OCI-LY3 (cell line): Measurements from ENCODE around the gene FAM25G.
"Not testable (repeated sequence)": the region's sequence is repeated elsewhere in the genome, so short reads cannot be mapped to it uniquely, and the experiment has no call there.

Experiments used
- H2AFZ ChIP-seq: fragments of 200-600, 300-600 bp; shearing (Covaris generic); 2 replicates; pipeline ENCODE4 v1.6.0; 2014; ENCODE audit warnings: antibody characterized with exemption, low read depth, low read length
- H3K27ac ChIP-seq: fragments of 200-600, 300-600 bp; sonication (generic); 2 replicates; pipeline ENCODE4 v1.5.1; 2014; ENCODE audit warnings: mild to moderate bottlenecking, low read length, moderate library complexity, mixed read lengths
- H3K27me3 ChIP-seq: fragments of 200-600, 300-600 bp; sonication (generic); 2 replicates; pipeline ENCODE4 v1.6.1; 2014; ENCODE audit warnings: low read depth, low read length, mixed read lengths
- H3K36me3 ChIP-seq: fragments of 200-600, 300-600 bp; sonication (generic); replicated peaks from 2 replicates; pipeline ENCODE3; 2014; ENCODE audit warnings: low read depth, low read length, mixed read lengths
- H3K4me1 ChIP-seq: fragments of 300-600, 200-600 bp; sonication (generic); 2 replicates; pipeline ENCODE4 v1.6.1; 2014; ENCODE audit warnings: low read length, mixed read lengths
- H3K4me2 ChIP-seq: fragments of 200-600, 300-600 bp; sonication (generic); 2 replicates; pipeline ENCODE4 v1.6.1; 2014; ENCODE audit warnings: low read length, mixed read lengths
- H3K4me3 ChIP-seq: fragments of 300-600, 200-600 bp; sonication (generic); 2 replicates; pipeline ENCODE4 v1.5.1; 2014; ENCODE audit warnings: antibody characterized with exemption, mild to moderate bottlenecking, low read length, moderate library complexity
- H3K79me2 ChIP-seq: fragments of 300-600, 200-600 bp; shearing (Covaris generic); 2 replicates; pipeline ENCODE4 v1.6.1; 2014; ENCODE audit warnings: mild to moderate bottlenecking, low read length, mixed read lengths
- H3K9ac ChIP-seq: fragments of 300-600, 200-600 bp; shearing (Covaris generic); 2 replicates; pipeline ENCODE4 v1.6.0; 2014; ENCODE audit warnings: mild to moderate bottlenecking, low read length, moderate library complexity
- H3K9me3 ChIP-seq: fragments of 200-600, 300-600 bp; shearing (Covaris generic); 2 replicates; pipeline ENCODE4 v1.6.1; 2014; ENCODE audit warnings: low read length, mixed read lengths; ENCODE audit not compliant: insufficient read depth
- H4K20me1 ChIP-seq: fragments of 200-600, 300-600 bp; sonication (generic); 2 replicates; pipeline ENCODE4 v1.6.1; 2016; ENCODE audit warnings: low read length, mixed read lengths; ENCODE audit not compliant: insufficient read depth

FAM25G gene

GRCh38 chr10:47491600-47491999 lies at the start of gene FAM25G:
Gene FAM25G, minus strand, starts transcription at chr10:47491700. Its CDS starts 26 bp downstream, at chr10:47491674.
- H3K79me2 ChIP-seq, H3K4me3 ChIP-seq, H3K36me3 ChIP-seq: not testable (repeated sequence)

GRCh38 chr10:47536430-47536829 lies 44.9 kb upstream of the FAM25G start:
- not testable (repeated sequence) for H3K9me3 ChIP-seq, H2AFZ ChIP-seq, H3K4me2 ChIP-seq, H3K9ac ChIP-seq, H3K4me1 ChIP-seq, H3K27ac ChIP-seq, H3K4me3 ChIP-seq, H4K20me1 ChIP-seq, H3K36me3 ChIP-seq, H3K27me3 ChIP-seq, H3K79me2 ChIP-seq

More at GRCh38 chr10:47491600-47491999, at the start of gene FAM25G:
- not testable (repeated sequence) for H4K20me1 ChIP-seq, H3K27me3 ChIP-seq, H3K9ac ChIP-seq, H3K4me1 ChIP-seq, H3K27ac ChIP-seq, H2AFZ ChIP-seq, H3K4me2 ChIP-seq, H3K9me3 ChIP-seq

- H4K20me1 ChIP-seq, H3K9me3 ChIP-seq, H3K79me2 ChIP-seq, H3K27me3 ChIP-seq, H2AFZ ChIP-seq, H3K4me1 ChIP-seq, H3K9ac ChIP-seq, H3K36me3 ChIP-seq, H3K4me2 ChIP-seq, H3K4me3 ChIP-seq, H3K27ac ChIP-seq: not testable (repeated sequence)
Measured at GRCh38 chr10:47523475-47523874, 32.0 kb upstream of the FAM25G start, which contains the start of gene AGAP9. Gene AGAP9, minus strand, starts transcription at chr10:47523638. Its CDS starts 112 bp downstream, at chr10:47523526.

- H3K9ac ChIP-seq, H3K9me3 ChIP-seq, H3K27me3 ChIP-seq, H3K4me3 ChIP-seq, H3K36me3 ChIP-seq, H4K20me1 ChIP-seq, H3K4me2 ChIP-seq, H2AFZ ChIP-seq, H3K79me2 ChIP-seq, H3K27ac ChIP-seq, H3K4me1 ChIP-seq: not testable (repeated sequence)
Measured at GRCh38 chr10:47502313-47502712, 10.8 kb upstream of the FAM25G start.

GRCh38 chr10:47494226-47494625 lies 2.7 kb upstream of the FAM25G start:
- not testable (repeated sequence) for H3K79me2 ChIP-seq

GRCh38 chr10:47489630-47490029 lies 1.9 kb downstream of the FAM25G start:
- not testable (repeated sequence) for H4K20me1 ChIP-seq, H3K9me3 ChIP-seq, H3K4me2 ChIP-seq, H2AFZ ChIP-seq, H3K9ac ChIP-seq, H3K79me2 ChIP-seq, H3K4me3 ChIP-seq, H3K27me3 ChIP-seq, H3K4me1 ChIP-seq, H3K27ac ChIP-seq, H3K36me3 ChIP-seq

More at GRCh38 chr10:47494226-47494625, 2.7 kb upstream of the FAM25G start:
- H3K36me3 ChIP-seq, H3K27me3 ChIP-seq, H3K4me3 ChIP-seq, H3K4me1 ChIP-seq, H3K9ac ChIP-seq, H3K9me3 ChIP-seq, H2AFZ ChIP-seq, H4K20me1 ChIP-seq, H3K4me2 ChIP-seq, H3K27ac ChIP-seq: not testable (repeated sequence)

GRCh38 chr10:47485943-47486342 lies 5.6 kb downstream of the FAM25G start:
- H3K4me3 ChIP-seq, H3K4me1 ChIP-seq, H3K27me3 ChIP-seq, H3K27ac ChIP-seq, H2AFZ ChIP-seq, H4K20me1 ChIP-seq, H3K4me2 ChIP-seq, H3K9me3 ChIP-seq, H3K9ac ChIP-seq, H3K36me3 ChIP-seq, H3K79me2 ChIP-seq: not testable (repeated sequence)

GRCh38 chr10:47484786-47485185 lies 6.7 kb downstream of the FAM25G start:
- H3K36me3 ChIP-seq, H3K9me3 ChIP-seq, H3K79me2 ChIP-seq, H4K20me1 ChIP-seq, H3K27ac ChIP-seq, H3K4me3 ChIP-seq, H3K4me2 ChIP-seq, H3K27me3 ChIP-seq, H3K4me1 ChIP-seq, H2AFZ ChIP-seq, H3K9ac ChIP-seq: not testable (repeated sequence)

- not testable (repeated sequence) for H3K4me1 ChIP-seq, H3K27ac ChIP-seq, H3K4me2 ChIP-seq, H3K27me3 ChIP-seq, H3K36me3 ChIP-seq, H2AFZ ChIP-seq, H3K79me2 ChIP-seq, H4K20me1 ChIP-seq, H3K9ac ChIP-seq, H3K9me3 ChIP-seq, H3K4me3 ChIP-seq
Measured at GRCh38 chr10:47483923-47484322, 7.6 kb downstream of the FAM25G start, which contains the start of gene ANXA8. Gene ANXA8, minus strand, starts transcription at chr10:47484115. Its CDS starts 182 bp downstream, at chr10:47483933.

GRCh38 chr10:47482367-47482766 lies 9.1 kb downstream of the FAM25G start:
- H3K9me3 ChIP-seq, H3K9ac ChIP-seq, H3K79me2 ChIP-seq, H3K36me3 ChIP-seq, H3K4me3 ChIP-seq, H4K20me1 ChIP-seq, H3K27ac ChIP-seq, H3K4me2 ChIP-seq, H3K27me3 ChIP-seq, H2AFZ ChIP-seq, H3K4me1 ChIP-seq: not testable (repeated sequence)
